ENCODE measurements around the gene PERCC1. TPM values are rescaled to one million over a fixed set of nuclear protein-coding genes. Genes with fewer than 3 reads are reported as not detected.
"Not testable (repeated sequence)": the region's sequence is repeated elsewhere in the genome, so short reads cannot be mapped to it uniquely, and the experiment has no call there.

PERCC1 gene
- total RNA-seq, 6 experiments from 2014 or later, result not detected

DNA sequence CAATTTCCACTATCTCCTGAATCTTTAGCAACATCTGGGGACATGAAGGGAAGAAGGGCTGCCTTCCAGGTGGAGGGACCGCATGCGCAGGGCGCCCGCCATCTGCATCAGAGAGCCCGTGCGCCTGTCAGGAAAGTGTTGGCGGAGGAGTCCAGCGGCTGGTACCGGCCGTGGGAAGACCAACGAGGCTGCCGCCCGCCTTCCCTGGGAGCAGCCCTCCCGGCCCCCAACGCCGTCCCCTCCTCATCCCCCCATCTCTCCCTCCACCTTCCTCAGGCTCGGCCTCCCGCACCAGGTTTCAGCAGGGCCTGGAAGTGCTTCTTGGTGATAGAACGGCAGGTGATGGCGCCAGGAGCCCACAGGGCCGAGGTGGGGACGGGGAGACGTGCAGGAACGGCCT is 35.2 kb downstream of the PERCC1 start:
- H3K9me3 ChIP-seq, result no peaks in the 10 kb centered on the region
- 95% methylated on average over 4 of the region's 24 CpGs for WGBS (ENCODE audit: insufficient coverage, low coverage, low lambda C conversion rate, missing lambda C conversion rate)
- H3K36me3 ChIP-seq, result peaks cover 0 to 8% (median 0%) of the 10 kb centered on the region in 4 donors
- no peak overlapping the region for H3K27ac ChIP-seq
- ATAC-seq (no peak), DNase-seq (peak in 1 of 3 donors; percentile 34)
- TF ChIP-seq, protein P1, sequence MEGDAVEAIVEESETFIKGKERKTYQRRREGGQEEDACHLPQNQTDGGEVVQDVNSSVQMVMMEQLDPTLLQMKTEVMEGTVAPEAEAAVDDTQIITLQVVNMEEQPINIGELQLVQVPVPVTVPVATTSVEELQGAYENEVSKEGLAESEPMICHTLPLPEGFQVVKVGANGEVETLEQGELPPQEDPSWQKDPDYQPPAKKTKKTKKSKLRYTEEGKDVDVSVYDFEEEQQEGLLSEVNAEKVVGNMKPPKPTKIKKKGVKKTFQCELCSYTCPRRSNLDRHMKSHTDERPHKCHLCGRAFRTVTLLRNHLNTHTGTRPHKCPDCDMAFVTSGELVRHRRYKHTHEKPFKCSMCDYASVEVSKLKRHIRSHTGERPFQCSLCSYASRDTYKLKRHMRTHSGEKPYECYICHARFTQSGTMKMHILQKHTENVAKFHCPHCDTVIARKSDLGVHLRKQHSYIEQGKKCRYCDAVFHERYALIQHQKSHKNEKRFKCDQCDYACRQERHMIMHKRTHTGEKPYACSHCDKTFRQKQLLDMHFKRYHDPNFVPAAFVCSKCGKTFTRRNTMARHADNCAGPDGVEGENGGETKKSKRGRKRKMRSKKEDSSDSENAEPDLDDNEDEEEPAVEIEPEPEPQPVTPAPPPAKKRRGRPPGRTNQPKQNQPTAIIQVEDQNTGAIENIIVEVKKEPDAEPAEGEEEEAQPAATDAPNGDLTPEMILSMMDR (IDR thresholded peaks at IDR 0.05), result no peak
- no peak for TF ChIP-seq POLR2A (IDR thresholded peaks at IDR 0.05)
- H3K4me3 ChIP-seq, result no peak overlapping the region
- intact Hi-C loops (cut with DNase I), result no loop called here
- H3K27me3 ChIP-seq, result no peaks in the 10 kb centered on the region
- no peaks in the 10 kb centered on the region for H3K4me1 ChIP-seq

DNA sequence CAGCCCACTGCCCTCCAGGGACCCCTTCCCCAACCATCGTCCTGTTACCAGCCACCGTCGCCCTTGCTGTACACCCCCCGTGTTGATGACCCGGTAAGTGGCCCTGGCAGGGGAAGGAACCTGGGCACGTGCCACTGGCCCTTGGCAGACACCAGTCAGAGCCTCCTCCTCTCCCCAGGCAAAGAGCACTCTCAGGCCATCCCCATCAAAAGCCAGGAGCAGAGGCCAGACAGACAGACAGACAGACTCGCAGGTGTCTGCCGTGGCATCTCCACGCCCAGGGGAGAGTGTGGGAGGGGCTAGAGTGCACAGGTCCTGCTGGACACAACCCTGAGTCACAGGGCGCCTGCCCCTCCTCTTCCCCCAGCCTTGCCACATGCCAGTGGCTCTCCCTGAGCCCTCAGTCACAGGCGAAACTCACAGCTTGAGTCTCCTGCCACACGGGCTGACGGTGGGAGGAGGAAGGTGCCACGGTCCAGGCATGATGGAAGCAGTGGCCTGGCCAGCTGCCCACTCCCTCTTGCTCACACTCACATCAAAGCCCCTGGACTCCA is 36.2 kb downstream of the PERCC1 start:
- H3K27me3 ChIP-seq, result no peaks in the 10 kb centered on the region
- intact Hi-C loops (cut with DNase I), result no loop called here
- no peak for TF ChIP-seq POLR2A (IDR thresholded peaks at IDR 0.05)
- TF ChIP-seq, protein P1 (IDR thresholded peaks at IDR 0.05), result no peak
- no peaks in the 10 kb centered on the region for H3K9me3 ChIP-seq
- 53% methylated on average over 8 of the region's 14 CpGs for WGBS (ENCODE audit: insufficient coverage, low coverage, low lambda C conversion rate, missing lambda C conversion rate)
- peak in 1 of 4 donors; percentile 33 for ATAC-seq
- peaks cover 0 to 5% (median 0%) of the 10 kb centered on the region in 4 donors for H3K36me3 ChIP-seq
- no peak overlapping the region for H3K27ac ChIP-seq
- no peaks in the 10 kb centered on the region for H3K4me1 ChIP-seq
- no peak overlapping the region for H3K4me3 ChIP-seq
- DNase-seq, result no peak

DNA sequence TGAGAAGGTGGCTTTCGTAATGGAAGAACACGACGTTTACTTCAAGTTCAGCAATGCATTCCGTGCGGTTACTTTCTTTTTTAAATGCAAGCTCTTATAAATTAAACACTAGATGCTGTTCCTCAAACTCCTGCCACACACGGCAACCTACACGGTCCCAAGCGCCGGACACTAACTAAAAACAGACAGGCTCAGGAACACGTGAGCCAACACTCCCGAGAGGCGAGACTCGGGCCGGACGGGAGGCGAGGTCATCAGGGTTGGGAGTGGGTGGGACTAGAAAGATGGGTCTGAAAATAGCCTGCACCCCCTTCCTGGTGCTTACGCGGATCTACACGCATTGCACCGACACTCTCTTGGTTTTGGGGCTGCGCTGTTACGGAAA is 37.5 kb downstream of the PERCC1 start:
- intact Hi-C loops (cut with DNase I), result no loop called here
- no peaks in the 10 kb centered on the region for H3K36me3 ChIP-seq
- H3K27ac ChIP-seq, result no peak overlapping the region
- no peaks in the 10 kb centered on the region for H3K27me3 ChIP-seq
- DNase-seq (no peak), ATAC-seq (no peak)
- WGBS (ENCODE audit: insufficient coverage, low coverage, low lambda C conversion rate, missing lambda C conversion rate), result 92% methylated on average over 13 of the region's 22 CpGs
- no peaks in the 10 kb centered on the region for H3K9me3 ChIP-seq
- no peak for TF ChIP-seq POLR2A (IDR thresholded peaks at IDR 0.05)
- TF ChIP-seq, protein P1 (IDR thresholded peaks at IDR 0.05), result no peak
- no peak overlapping the region for H3K4me3 ChIP-seq
- peaks cover 0 to 2% (median 0%) of the 10 kb centered on the region in 4 donors for H3K4me1 ChIP-seq

DNA sequence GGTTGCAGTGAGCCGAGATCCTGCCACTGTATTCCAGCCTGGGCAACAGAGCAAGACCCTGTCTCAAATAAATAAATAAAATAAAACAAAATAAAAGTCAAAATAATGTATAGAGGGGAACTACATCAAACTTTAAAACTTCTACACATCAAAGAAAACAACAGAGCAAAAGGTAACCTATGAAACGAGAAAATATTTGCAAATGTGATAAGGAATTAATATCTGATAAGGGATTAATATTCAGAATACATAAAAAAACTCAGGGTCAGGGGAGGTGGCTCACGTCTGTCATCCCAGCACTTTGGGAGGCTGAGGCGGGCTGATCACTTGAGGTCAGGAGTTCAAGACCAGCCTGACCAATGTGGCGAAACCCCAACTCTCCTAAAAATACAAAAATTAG is 38.3 kb downstream of the PERCC1 start:
- H3K4me1 ChIP-seq; H3K36me3 ChIP-seq; H3K27me3 ChIP-seq; DNase-seq; intact Hi-C loops (cut with DNase I); H3K9me3 ChIP-seq; ATAC-seq; H3K4me3 ChIP-seq; H3K27ac ChIP-seq: not testable (repeated sequence)
- WGBS (ENCODE audit: insufficient coverage, low coverage, low lambda C conversion rate, missing lambda C conversion rate), result 64% methylated on average over 5 of the region's 5 CpGs

DNA sequence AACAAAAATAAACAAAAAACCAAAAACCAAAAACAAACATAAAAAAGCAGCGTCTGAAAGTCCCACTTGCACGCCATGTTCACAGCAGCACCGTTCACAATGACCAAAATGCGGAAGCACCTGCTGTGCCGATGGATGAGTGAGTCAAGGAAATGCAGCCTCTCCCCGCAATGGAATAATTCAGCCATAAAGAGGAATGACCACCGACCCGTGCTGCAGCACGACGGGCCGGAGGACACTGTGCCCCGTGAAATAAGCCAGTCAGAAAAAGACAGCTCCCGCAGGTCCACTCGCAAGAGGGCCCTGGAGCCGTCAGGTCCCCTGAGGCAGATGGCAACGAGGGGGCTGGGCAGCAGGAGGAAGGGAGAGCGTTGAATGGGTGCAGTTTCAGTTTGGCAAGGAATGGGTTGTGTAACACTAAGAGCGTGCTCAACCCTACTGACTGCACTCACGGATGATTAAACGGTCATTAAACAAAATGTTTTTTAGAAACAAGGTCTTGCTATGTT is 38.9 kb downstream of the PERCC1 start:
- Histone ChIP-seq H3K27me3 (no peaks in the 10 kb centered on the region), H3K27ac (peak overlapping the region in 2 of 3 donors; percentile 19 to 40), H3K4me3 (no peak overlapping the region), H3K9me3 (no peaks in the 10 kb centered on the region), H3K4me1 (peaks cover 0 to 10% (median 3%) of the 10 kb centered on the region in 4 donors), H3K36me3 (no peaks in the 10 kb centered on the region)
- intact Hi-C loops (cut with DNase I), result no loop called here
- no peak for TF ChIP-seq POLR2A (IDR thresholded peaks at IDR 0.05)
- TF ChIP-seq, protein P1 (IDR thresholded peaks at IDR 0.05), result no peak
- ATAC-seq, result peak in 3 of 4 donors; percentile 26 to 59 (median 41)
- WGBS (ENCODE audit: insufficient coverage, low coverage, low lambda C conversion rate, missing lambda C conversion rate), result 59% methylated on average over 7 of the region's 20 CpGs
- DNase-seq, result no peak

Data from right lobe of liver (tissue), 6 donors.